GM21360 (cell line): ENCODE data around the gene IL17RD.

ENCODE experiments used
- ATAC-seq: cut with Tn5 transposase; IDR thresholded peaks from one replicate; pipeline ENCODE4 v1.9.1; 2021; ENCODE audit warnings: mild to moderate bottlenecking, moderate library complexity; ENCODE audit not compliant: unreplicated experiment

Gene IL17RD

DNA sequence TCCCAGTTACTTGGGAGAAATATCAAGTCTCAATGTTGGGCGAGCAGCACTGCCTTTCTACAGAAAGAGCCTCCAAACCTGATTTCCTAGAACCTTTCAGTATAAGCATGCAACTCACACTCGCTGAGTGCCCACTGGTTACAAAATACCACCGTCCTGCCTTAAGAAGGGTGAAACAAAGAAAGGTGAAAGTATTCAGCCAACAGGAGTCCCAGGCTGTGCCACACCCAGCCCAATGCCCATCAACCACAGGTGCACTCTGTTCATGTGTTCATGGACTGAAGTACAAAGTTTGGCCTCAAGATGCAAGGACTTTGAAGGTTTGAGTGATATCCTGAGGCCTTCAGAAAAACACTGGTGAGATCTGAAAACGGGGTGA is 34.0 kb downstream of the IL17RD start:
- ATAC-seq, result no peak

DNA sequence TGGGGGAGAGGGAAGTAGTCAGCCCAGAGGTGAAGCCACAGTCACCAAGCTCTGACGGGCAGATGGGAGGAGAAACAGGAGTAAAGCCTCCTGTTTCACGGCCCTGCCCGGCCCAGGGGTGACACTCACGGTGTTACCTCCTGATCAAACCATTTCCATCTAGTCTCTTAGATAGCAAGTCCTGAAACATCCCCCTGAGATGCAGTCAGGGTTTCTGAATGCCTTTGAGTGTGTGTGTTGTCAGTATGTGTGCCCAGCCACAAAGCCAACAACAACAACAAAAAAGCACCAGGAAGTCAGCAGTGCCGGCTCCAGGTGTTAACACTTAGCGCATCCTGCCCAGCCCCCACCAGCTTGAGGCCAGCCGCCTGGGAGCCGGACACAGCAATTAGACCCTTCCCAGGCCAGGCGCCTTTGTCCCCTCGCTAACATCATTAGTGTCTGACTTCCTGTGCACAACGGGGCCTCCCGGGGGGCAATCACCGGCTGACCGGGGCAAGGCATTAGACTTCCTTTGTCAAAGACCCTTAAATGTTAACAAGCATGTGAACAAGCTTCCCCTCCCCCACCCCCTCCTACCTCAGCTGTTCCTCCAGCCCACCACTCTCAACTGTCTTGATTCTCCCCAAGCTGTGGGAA is 34.5 kb downstream of the IL17RD start:
- no peak for ATAC-seq

DNA sequence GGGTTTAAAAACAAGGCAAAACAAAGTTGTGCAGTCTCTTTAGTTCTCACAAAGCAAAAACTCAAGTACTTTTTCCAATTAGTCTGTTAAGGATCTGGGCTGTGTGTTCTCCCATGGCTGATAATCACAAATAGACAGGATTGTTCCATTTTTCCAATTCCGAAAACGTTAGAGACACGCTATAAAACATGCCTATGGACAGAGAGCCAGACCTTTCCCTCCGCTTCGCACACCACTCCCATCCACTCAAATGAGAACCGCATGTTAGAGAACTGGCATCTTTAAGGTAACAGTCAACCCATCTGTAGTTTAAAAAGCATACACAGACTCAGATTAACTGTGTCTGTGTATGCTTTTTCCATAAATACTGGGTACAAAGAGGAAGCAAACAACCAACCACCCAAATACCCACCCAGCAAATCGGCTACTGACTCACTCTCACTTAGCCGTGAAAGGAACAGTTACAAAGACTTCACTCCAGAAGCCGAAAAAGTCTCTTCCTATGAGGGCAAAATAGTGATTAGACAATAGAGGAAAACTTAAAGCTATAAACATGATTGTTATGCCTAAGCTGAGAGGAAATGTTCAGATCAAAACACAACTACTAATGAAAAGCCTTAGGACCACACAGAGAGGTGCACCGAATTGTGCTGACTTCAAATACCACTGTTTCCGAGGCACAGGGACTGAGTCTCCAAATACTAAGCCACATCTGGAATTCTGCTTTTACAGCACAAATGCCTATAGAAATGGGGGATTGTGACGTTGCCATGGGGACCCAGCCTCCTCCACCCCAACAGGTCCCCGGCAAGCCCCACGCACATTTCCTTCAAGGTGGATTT is 36.1 kb downstream of the IL17RD start:
- ATAC-seq, result no peak

DNA sequence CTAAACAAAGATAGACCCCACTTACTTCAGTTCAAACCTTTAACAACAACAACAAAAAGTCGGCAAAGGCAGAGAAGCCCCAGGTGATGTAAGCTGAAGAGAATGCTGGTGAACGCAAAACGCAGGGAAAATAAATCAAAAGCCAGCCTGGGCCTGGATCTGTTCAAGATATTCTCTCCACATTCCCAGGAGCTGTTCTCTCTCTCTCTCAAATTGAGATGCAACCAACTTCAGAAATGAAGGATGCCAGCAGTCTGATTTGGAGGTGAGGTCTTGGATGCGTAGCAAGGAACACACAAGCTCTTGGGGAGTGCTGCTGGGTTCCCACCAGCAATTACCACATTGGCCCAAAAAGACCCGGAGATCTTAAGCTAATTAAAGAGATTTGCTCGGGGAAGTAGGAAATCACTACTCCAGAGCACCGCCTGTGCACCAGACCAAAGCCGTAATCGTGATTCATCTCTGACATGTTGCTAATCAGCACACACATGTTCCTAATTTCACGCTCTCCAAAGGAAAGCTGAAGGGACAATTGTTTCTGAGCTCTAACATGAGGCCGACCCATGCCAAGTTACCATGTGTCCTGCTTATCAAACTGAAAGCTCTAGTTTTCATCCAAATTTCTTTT is 37.1 kb downstream of the IL17RD start:
- no peak for ATAC-seq

DNA sequence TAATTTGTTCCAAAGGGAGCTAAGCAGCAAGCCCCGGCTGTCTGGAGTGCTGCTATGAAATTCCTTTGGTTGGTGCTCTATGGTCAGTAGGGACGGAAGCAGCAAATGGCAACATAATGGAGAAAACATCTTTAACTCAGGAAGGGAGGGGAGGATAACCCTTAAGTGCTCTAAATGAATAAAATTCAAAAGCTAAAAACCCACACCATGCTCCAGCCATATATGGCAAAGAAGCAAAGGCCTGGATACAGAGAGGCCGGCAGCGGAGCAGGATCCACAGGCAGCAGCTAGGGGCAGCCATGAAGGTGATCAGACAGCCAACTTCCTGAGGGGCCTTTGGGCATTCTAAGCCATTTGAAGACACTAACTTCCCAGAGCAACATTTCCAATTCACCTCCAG is 38.9 kb downstream of the IL17RD start:
- ATAC-seq, result no peak

DNA sequence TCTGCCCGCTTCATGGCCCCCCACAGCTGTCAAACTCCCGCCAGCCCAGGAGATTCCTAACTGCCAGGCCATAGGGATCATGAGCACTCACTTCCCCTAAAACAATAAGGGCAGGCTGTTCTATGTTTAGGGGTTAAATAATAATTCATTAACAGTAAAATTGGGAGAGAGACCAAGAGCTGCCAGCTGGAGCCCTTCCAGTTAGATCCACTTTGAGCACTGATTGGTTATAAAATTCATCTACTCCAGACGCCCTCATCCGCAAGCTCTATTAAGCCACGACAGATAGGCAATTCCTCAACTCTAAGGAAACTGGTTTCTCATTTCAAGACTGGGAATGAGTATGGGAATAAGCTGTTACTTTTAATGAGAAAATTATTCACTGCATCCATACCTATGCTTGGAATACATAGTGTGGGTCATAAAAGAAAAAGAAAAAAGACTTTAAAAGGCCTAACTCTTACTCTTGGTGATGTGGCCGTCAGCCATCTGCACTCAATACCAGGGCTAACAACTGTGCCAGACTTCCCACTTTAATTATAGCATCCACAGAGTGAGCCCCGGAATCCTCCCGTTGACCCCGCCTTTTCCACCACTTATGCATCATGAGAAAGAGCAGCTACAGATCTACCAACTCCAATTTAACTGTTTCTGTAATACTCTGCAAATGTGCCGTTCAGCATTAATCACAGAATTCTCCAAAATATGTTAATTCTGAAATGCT is 44.5 kb downstream of the IL17RD start:
- ATAC-seq, result no peak

DNA sequence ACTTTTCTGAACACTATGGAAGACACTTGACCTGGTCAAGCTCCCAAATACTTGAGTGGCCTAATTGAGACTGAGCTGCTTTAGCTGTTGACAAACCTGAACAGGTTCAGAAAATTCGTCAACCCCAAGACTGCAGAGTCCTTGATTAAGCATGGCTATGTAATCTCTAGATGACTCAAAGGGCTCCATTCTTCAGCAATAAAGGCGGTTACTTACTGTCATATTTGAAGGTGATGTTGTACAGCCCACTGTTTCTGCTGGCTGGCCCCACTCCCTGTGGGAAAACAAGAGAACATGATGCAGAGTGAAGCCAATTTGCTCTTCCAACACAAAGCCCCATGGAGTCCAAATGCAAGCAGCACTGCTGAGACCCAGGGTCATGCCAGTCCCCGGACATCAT is 45.1 kb downstream of the IL17RD start:
- no peak for ATAC-seq

DNA sequence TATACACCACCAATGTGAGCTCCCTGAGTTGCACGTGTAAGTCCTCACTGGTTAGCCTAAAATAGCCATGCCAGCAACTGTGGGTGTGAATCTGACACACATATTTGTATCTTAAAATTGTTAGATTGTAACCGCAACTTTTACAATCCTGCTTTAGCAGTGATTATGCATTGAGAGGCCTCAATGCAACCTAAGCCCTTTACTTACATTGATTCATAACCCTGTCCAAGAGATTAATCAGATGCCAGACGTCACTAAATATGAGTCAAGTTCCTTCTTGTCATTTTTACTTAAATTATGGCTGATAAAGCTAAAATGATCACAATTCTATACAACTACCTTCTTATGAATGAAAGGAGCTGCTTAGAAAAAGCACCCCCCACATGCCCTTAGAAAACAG is 46.9 kb downstream of the IL17RD start:
- ATAC-seq, result no peak

DNA sequence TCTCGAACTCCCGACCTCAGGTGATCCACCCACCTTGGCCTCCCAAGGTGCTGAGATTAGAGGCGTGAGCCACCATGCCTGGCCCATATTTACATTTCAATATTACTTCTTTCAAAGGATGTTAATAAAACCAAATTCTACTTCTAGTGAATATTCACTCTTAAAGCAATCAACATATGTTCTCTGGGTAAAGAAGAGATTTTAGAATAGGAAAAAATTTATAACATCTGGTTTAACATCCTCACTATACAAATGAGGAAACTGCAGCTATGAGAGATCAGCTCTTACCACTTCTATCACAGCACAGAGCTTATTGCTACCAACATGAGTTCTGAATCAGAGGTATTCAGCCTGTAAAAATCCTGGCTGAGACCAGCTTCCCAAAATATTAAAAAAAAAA is 48.7 kb downstream of the IL17RD start:
- ATAC-seq, result no peak

DNA sequence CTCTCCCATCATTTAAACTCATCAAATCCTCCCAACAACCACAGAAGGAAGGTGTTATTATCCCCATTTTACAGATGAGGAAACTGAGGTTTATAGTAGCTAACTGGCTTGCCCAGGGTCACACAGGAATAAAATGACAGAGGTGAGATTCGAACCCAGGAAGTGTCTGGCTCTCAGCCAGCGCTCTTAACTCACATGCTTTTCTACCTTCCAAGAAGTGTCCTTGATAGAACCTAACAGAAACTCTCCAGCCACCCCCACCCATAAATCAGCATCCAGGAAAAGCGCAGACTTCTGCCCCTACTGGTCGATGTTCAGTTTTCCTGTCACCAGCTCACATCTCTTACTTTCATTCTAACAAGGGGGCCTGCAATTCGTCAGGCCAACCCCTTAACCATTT is 52.9 kb downstream of the IL17RD start:
- ATAC-seq, result no peak

DNA sequence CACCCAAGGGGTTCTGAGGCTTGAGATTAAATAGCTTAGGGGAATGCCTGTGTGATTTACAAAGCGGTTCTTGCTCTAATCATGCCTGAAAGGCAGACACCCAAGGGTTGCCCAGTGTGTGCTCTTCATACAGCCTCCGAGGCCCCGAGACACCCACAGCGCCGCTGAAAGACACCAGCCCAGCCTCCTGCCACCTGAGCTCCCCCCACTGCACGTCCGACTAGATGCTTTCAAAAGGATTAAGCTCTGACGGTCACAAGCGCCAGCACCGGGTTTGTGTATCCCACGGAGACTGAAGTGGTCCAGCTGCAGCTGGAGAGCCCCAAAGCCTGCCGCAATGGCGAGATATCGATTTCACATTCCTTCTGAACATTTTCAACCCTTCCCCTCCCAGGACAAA is 54.4 kb downstream of the IL17RD start:
- ATAC-seq, result no peak

DNA sequence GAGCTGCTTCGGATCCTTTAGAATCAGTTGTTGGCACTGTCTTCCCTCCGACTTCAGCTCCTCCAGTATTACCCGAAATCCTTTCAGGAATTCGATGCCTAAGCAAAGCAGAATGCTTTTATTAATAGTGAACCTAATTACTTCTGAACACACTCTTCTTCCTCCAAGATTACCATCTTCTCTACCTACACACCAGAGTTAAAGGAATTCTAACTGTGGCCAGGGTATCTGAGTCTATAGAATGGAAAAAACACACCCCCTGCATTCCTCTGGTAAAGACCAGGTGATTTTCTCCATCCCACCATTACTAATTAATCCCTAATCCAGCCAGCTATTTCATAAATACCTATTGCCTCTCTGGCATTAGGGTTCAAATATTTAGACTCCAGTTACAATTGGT is 54.9 kb downstream of the IL17RD start:
- ATAC-seq, result no peak

DNA sequence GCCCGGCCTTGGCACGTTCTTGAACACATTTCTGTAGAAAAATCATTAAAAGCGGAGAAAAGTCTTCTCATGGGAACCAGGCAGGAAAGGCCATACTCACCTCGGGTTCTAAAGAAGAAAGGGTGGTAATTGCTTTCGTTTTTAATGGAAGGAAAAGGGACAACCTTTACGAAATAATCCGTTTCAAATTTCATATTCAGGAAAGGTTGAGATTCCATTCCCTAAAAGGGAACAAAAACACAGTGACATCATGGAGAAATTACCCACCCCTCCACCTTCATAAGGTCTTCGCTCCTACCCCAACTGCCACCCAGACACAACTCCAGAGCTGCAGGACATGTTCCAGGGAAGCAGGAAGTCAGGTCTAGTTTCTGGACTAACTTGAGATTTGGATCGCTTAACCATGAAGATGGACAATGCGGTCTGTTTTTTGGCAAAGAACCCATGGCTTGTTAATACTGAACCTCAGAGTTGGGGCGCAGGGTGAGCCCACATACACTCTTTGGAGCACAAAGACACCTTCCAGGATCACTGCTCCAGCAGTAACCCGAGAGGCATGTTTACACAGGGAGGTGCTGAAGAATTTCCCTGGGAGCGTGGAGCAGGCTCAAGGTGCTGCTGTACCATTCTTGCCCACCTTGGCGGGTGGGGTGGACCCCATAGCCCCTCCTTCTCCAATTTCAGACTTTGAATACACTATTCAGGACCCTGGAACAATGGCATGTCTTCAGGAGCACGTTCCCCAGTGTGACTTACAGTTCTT is 55.5 kb downstream of the IL17RD start:
- no peak for ATAC-seq

DNA sequence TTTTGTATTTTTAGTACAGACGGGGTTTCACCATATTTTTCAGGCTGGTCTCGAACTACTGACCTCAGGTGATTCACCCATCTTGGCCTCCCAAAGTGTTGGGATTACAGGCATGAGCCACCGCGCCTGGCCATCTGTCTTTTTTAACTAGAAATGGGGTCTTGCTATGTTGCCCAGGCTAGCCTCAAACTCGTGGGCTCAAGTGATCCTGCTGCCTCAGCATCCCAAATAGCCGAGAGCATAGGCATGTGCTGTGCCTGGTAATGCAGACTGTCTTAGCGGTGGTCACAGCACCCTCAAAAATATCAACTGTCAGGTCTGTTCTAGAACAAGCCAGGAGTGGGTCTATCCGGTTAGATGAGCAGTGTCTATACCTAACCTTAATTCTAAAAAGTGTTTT is 56.5 kb downstream of the IL17RD start:
- no peak for ATAC-seq

DNA sequence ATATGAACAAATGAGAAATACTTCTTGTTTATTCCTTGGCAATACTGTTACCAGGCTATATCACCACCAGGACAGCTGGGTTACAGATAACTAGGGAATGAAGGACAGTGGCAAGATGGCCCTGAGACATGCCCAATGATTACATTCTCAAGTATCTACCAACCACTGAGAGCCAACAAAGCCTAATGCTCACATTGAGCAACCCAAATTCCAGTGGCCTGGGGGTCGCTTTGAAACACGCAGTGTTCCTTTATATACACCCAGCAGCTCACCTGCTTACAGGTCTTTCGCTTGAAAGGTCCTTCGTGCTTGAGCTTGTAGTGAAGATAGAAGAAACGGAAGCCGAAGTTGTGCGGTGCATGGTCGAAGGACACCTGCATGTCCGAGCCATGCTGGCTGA is 59.6 kb downstream of the IL17RD start:
- no peak for ATAC-seq

DNA sequence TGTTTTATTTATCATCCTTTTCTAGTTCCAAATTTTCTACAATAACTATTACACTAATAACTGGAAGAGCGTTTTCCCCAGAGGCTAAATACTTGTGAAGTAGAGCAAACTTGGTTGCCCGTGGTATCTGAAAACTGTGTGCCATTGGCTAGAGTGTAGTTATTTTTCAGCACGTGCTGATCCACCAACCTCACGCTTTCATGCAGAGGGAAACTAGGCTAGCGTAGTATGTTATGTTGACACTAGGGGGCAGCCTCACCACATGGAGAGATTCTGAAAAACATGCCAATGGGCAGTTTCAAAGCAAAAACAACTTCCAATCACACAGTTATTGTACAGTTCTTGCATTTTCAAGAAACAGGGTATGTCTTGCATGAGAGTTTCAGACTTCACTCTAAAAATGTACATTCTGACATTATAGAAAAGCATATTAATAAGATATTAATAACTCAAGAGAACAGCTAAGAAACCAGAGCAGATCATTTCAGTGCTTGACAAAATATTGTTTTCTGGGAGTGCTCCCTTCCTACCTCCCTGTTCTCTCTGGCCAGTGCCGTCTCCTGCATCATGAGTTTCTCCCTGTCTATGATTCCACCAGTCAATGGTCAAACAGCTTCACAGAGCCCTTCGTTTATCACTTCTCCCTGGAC is 65.0 kb downstream of the IL17RD start:
- no peak for ATAC-seq

DNA sequence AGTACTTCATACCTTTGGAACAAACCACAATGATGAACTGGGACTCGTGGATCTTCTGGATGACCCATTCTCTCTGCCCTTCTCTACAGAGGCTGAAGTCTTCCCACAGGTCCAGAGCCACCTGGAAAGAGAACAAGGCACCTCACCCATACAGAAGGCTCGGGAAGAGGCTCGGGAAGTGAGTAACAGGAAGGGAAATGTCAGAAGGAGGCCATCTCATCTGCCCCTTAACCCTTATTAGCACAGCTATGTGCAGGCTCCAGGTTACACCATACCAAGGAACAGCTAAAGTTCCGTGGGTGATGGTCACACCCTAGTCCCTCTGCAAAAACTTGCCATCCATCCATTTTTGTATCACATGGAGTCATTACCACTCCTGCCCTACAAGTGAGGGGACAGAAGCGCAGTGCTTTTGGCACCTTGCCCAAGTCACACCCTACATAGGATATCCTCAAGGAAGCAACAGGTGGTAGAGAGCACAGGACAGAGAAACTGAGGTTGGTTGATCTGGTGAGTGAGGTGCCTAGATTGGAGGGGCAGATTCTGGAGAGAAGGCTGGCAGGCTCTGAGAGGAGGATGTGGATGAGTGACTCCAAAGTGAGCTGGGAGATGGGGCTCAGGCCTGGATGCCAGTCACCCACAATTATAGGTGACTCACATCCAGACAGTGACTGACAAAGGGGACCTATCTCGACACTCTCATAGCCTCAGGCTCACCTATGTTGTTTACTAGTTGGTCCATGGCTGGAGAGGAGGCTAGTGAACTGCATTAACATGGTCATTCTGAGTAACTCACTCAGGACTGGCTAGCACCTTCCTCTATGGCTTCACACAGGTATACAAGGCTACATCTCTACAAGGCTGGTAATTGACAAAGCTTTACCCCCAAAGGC is 66.5 kb downstream of the IL17RD start:
- ATAC-seq, result no peak

DNA sequence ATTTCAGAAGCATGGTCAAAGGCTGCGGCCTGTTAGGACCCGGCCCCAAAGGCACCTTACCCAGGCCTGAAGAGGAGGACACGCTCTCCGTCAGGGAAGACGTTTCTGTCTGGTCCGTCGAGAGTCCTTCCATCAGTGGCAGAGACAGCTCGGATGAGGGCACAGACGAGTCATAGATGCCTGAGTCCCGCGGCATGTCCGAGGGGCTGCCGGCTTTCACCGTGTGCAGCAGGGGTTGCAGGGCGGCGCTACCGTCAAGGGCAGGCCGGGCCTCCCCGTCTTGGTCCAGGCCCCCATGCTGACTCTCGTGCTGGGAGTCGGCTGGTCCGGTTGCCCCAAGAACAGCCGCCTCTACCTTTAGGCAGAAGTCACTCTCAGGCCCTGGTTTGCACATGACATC is 67.6 kb downstream of the IL17RD start:
- no peak for ATAC-seq

DNA sequence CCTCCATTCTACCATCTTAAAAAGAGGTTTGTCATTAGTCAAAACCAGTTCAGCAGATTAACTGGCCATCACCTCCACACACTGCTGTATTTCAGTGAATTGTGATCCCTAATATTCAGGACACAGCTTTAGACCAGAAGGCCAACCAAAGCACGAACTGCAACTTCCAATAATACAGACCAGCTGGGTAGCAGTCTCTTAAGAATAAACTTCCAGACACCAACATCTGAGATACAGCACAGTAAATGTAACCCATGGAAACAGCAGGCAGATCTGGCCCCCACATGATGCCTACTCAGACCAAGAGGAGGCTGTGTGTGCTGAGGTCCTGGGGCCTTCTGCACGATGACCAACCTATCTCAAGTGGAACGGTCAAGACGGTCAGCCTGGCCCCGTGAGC is 69.8 kb downstream of the IL17RD start:
- no peak for ATAC-seq
